Naive thymus-derived CD8-positive, alpha-beta T cell (primary cell): ENCODE results near the gene ZNHIT1. TPM values are rescaled to one million over a fixed set of nuclear protein-coding genes. Genes with fewer than 3 reads are reported as not detected.

ENCODE experiments used
- ATAC-seq, 2 donors: fragments of 150-1000 bp; cut with Tn5 transposase in 1 of 2; sonication (Bioruptor Pico), chemical (Tn5 transposase) in 1 of 2; 1 replicate in 1 of 2; 2 replicates in 1 of 2; pipeline ENCODE4 v1.10.0; 2021; ENCODE audit warnings: mild to moderate bottlenecking in 2 of 2, moderate library complexity in 2 of 2
- POLR2A ChIA-PET: fragments of 350-600 bp; sonication (Branson Sonifier 250); formaldehyde crosslinking; loops from one replicate; lab custom pipeline; 2021; ENCODE audit warnings: antibody characterized with exemption; lab: Charles Lee
- DNase-seq, 10 donors: peaks; one replicate each; pipeline versions ENCODE4 v3.0.0 to v3.0.0-alpha.2; 2020 to 2022
- H3K27ac Mint-ChIP-seq, 10 donors: one replicate each; pipeline ENCODE4 v1.8.0; 2020 to 2022; ENCODE audit warnings: mild to moderate bottlenecking in 10 of 10, mixed read lengths in 10 of 10, moderate library complexity in 4 of 10, inconsistent platforms in 1 of 10
- H3K27me3 Mint-ChIP-seq, 5 donors: one replicate each; pipeline ENCODE4 v1.8.0; 2021 to 2022; ENCODE audit warnings: mixed read lengths in 5 of 5
- H3K36me3 Mint-ChIP-seq, 3 donors: one replicate each; pipeline ENCODE4 v1.8.0; 2020 to 2022; ENCODE audit warnings: mixed read lengths in 3 of 3, mild to moderate bottlenecking in 2 of 3, inconsistent platforms in 1 of 3
- H3K4me1 Mint-ChIP-seq, 4 donors: one replicate each; pipeline ENCODE4 v1.8.0; 2021 to 2022; ENCODE audit warnings: mixed read lengths in 4 of 4
- H3K4me3 Mint-ChIP-seq, 10 donors: one replicate each; pipeline ENCODE4 v1.8.0; 2020 to 2022; ENCODE audit warnings: mild to moderate bottlenecking in 10 of 10, mixed read lengths in 10 of 10, moderate library complexity in 6 of 10, inconsistent platforms in 1 of 10
- H3K9me3 Mint-ChIP-seq, 9 donors: one replicate each; pipeline ENCODE4 v1.8.0; 2020 to 2022; ENCODE audit warnings: mixed read lengths in 9 of 9, mild to moderate bottlenecking in 3 of 9, inconsistent platforms in 1 of 9, moderate library complexity in 1 of 9
- polyA plus RNA-seq, 3 donors: library from polyadenylated mRNA; unstranded; fragments of 300-500 nt; fragmentation: Illumina TruSeq; gene quantifications; one replicate each; pipeline ENCODE4 v1.2.3, GENCODE V29; 2021
- total RNA-seq, 8 experiments: library from RNA in 2 of 8; stranded (reverse) in 2 of 8; gene quantifications; one replicate each; pipeline ENCODE4 v1.2.3 and lab custom pipeline; 2021 to 2026

The ZNHIT1 gene
- total and polyA plus RNA-seq, 5 experiments from 2014 or later = 31.2 to 66.4 (median 50.9) TPM

DNA sequence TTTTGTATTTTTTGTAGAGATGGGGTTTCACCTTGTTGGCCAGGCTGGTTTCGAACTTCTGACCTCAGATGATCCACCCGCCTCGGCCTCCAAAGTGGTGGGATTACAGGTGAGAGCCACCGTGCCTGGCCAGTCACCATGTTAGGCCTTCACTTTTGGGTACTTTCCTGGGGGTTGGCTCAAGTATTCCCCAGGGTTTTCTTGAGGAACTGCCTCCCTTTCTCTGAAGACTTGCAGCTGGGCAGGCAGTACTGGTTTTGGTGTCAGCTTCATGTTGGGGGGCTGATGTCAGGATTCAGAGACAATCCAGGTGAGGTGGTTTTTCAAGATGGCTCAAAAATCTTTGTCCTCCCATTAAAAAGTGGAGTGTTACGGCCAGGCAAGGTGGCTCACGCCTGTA, 7.7 kb downstream of the ZNHIT1 start:
- peaks cover 6 to 22% (median 17%) of the 10 kb centered on the region in 4 donors for H3K4me1 Mint-ChIP-seq
- ATAC-seq (no peak), DNase-seq (no peak)
- H3K27me3 Mint-ChIP-seq = no peaks in the 10 kb centered on the region
- no peak overlapping the region for H3K4me3 Mint-ChIP-seq
- POLR2A ChIA-PET = no interaction called here
- H3K36me3 Mint-ChIP-seq = peaks cover 0 to 82% (median 8%) of the 10 kb centered on the region in 3 donors
- no peaks in the 10 kb centered on the region for H3K9me3 Mint-ChIP-seq
- H3K27ac Mint-ChIP-seq = no peak overlapping the region

- peaks cover 4 to 15% (median 12%) of the 10 kb centered on the region in 4 donors for H3K4me1 Mint-ChIP-seq
- no peaks in the 10 kb centered on the region for H3K9me3 Mint-ChIP-seq
- no peaks in the 10 kb centered on the region for H3K27me3 Mint-ChIP-seq
- no peak for DNase-seq
- no peak for ATAC-seq
- peaks cover 0 to 83% (median 8%) of the 10 kb centered on the region in 3 donors for H3K36me3 Mint-ChIP-seq
- H3K27ac Mint-ChIP-seq = no peak overlapping the region
- POLR2A ChIA-PET = interaction anchor here (0.6 to 1.4 kb wide), 3 partner anchors 9 to 1124 kb away, joined by 3 to 4 read pairs (median 4); partner anchors contain the start of genes PLOD3 and ZNHIT1
- H3K4me3 Mint-ChIP-seq = no peak overlapping the region
Measured at GRCh38 chr7:101226721-101227120, 8.8 kb downstream of the ZNHIT1 start.

GRCh38 chr7:101231644-101232043, 13.7 kb downstream of the ZNHIT1 start:
- DNase-seq (peak in 1 of 10 donors; percentile 62), ATAC-seq (no peak)
- POLR2A ChIA-PET = interaction anchor here (0.7 kb wide), 1 partner anchor 71 kb away, joined by 3 read pairs; no protein-coding TSS in a partner anchor
- Mint-ChIP-seq H3K9me3 (no peaks in the 10 kb centered on the region), H3K4me3 (no peak overlapping the region), H3K27me3 (no peaks in the 10 kb centered on the region), H3K27ac (peak overlapping the region in 5 of 10 donors; percentile 19 to 79 (median 56)), H3K36me3 (peaks cover 0 to 42% (median 2%) of the 10 kb centered on the region in 3 donors), H3K4me1 (peaks cover 2 to 8% (median 7%) of the 10 kb centered on the region in 4 donors)

- Mint-ChIP-seq H3K27ac (peak overlapping the region in 1 of 10 donors; percentile 79), H3K4me3 (no peak overlapping the region), H3K4me1 (peaks cover 2 to 8% (median 7%) of the 10 kb centered on the region in 4 donors), H3K9me3 (no peaks in the 10 kb centered on the region), H3K27me3 (no peaks in the 10 kb centered on the region), H3K36me3 (peaks cover 0 to 36% (median 0%) of the 10 kb centered on the region in 3 donors)
- peak in 1 of 10 donors; percentile 57 for DNase-seq
- ATAC-seq = no peak
- POLR2A ChIA-PET = no interaction called here
Measured at GRCh38 chr7:101232141-101232850, 14.3 kb downstream of the ZNHIT1 start.

- POLR2A ChIA-PET = interaction anchor here (1.3 to 2.5 kb wide), 2 partner anchors 10 to 16 kb away, joined by 3 to 7 read pairs; partner anchors contain the start of genes PLOD3 and ZNHIT1
- no peaks in the 10 kb centered on the region for H3K9me3 Mint-ChIP-seq
- peaks cover 0 to 26% (median 0%) of the 10 kb centered on the region in 3 donors for H3K36me3 Mint-ChIP-seq
- no peaks in the 10 kb centered on the region for H3K27me3 Mint-ChIP-seq
- H3K4me1 Mint-ChIP-seq = peaks cover 2 to 12% (median 8%) of the 10 kb centered on the region in 4 donors
- H3K4me3 Mint-ChIP-seq = no peak overlapping the region
- H3K27ac Mint-ChIP-seq = peak overlapping the region in 1 of 10 donors; percentile 70
- DNase-seq (peak in 1 of 10 donors; percentile 45), ATAC-seq (no peak)
Measured at GRCh38 chr7:101233907-101234547, 16.1 kb downstream of the ZNHIT1 start.

- no peaks in the 10 kb centered on the region for H3K9me3 Mint-ChIP-seq
- H3K4me1 Mint-ChIP-seq = peaks cover 2 to 12% (median 8%) of the 10 kb centered on the region in 4 donors
- peak overlapping the region in 2 of 10 donors; percentile 43 to 70 for H3K27ac Mint-ChIP-seq
- H3K4me3 Mint-ChIP-seq = no peak overlapping the region
- H3K27me3 Mint-ChIP-seq = no peaks in the 10 kb centered on the region
- POLR2A ChIA-PET = interaction anchor here (1.3 to 2.5 kb wide), 2 partner anchors 9 to 17 kb away, joined by 3 to 7 read pairs; partner anchors contain the start of genes PLOD3 and ZNHIT1
- DNase-seq = peak in 1 of 10 donors; percentile 32
- no peak for ATAC-seq
- peaks cover 0 to 26% (median 0%) of the 10 kb centered on the region in 3 donors for H3K36me3 Mint-ChIP-seq
Measured at GRCh38 chr7:101234636-101235035, 16.7 kb downstream of the ZNHIT1 start.

- POLR2A ChIA-PET = interaction anchor here (1.3 to 2.5 kb wide), 2 partner anchors 9 to 17 kb away, joined by 3 to 7 read pairs; partner anchors contain the start of genes PLOD3 and ZNHIT1
- H3K27me3 Mint-ChIP-seq = no peaks in the 10 kb centered on the region
- H3K27ac Mint-ChIP-seq = peak overlapping the region in 1 of 10 donors; percentile 70
Measured at GRCh38 chr7:101235050-101235449, 17.1 kb downstream of the ZNHIT1 start.

DNA sequence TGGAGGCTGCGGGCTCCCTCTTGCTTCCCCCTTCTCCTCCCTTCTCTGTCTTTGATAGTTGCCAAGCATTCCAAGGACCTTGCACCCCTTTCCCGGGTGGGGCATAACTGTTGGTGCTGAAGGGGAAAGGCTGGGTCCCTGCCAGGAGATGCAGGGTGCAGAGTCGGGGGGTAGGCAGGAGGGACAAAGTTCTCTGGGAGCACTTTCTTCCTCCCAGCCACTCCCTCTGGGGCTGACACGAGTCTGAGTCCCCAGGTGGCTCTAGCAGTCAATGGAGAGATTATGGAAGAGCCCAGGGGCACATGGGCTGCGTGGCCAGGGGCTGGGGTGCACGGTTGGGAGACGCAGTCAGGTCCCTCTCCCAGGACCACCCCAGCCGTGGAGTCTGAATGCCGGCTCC, 17.6 kb downstream of the ZNHIT1 start:
- ATAC-seq = no peak
- no peaks in the 10 kb centered on the region for H3K9me3 Mint-ChIP-seq
- H3K4me3 Mint-ChIP-seq = no peak overlapping the region
- peaks cover 2 to 13% (median 5%) of the 10 kb centered on the region in 4 donors for H3K4me1 Mint-ChIP-seq
- POLR2A ChIA-PET = interaction anchor here (2.5 kb wide), 1 partner anchor 8 kb away, joined by 7 read pairs; no protein-coding TSS in a partner anchor
- no peaks in the 10 kb centered on the region for H3K27me3 Mint-ChIP-seq
- no peak overlapping the region for H3K27ac Mint-ChIP-seq
- H3K36me3 Mint-ChIP-seq = peaks cover 0 to 28% (median 4%) of the 10 kb centered on the region in 3 donors
- peak in 1 of 10 donors; percentile 55 for DNase-seq

More at GRCh38 chr7:101235050-101235449, 17.1 kb downstream of the ZNHIT1 start:
- Mint-ChIP-seq H3K36me3 (peaks cover 0 to 26% (median under 1%) of the 10 kb centered on the region in 3 donors), H3K4me3 (no peak overlapping the region), H3K9me3 (no peaks in the 10 kb centered on the region), H3K4me1 (peaks cover 2 to 11% (median 8%) of the 10 kb centered on the region in 4 donors)
- DNase-seq = peak in 1 of 10 donors; percentile 54
- ATAC-seq = no peak

GRCh38 chr7:101236292-101236835, 18.4 kb downstream of the ZNHIT1 start:
- POLR2A ChIA-PET = no interaction called here
- Mint-ChIP-seq H3K4me1 (peaks cover 3 to 12% (median 6%) of the 10 kb centered on the region in 4 donors), H3K27ac (no peak overlapping the region), H3K4me3 (no peak overlapping the region), H3K36me3 (peaks cover 0 to 27% (median 4%) of the 10 kb centered on the region in 3 donors), H3K27me3 (no peaks in the 10 kb centered on the region), H3K9me3 (no peaks in the 10 kb centered on the region)
- DNase-seq (peak in 1 of 10 donors; percentile 57), ATAC-seq (no peak)

DNA sequence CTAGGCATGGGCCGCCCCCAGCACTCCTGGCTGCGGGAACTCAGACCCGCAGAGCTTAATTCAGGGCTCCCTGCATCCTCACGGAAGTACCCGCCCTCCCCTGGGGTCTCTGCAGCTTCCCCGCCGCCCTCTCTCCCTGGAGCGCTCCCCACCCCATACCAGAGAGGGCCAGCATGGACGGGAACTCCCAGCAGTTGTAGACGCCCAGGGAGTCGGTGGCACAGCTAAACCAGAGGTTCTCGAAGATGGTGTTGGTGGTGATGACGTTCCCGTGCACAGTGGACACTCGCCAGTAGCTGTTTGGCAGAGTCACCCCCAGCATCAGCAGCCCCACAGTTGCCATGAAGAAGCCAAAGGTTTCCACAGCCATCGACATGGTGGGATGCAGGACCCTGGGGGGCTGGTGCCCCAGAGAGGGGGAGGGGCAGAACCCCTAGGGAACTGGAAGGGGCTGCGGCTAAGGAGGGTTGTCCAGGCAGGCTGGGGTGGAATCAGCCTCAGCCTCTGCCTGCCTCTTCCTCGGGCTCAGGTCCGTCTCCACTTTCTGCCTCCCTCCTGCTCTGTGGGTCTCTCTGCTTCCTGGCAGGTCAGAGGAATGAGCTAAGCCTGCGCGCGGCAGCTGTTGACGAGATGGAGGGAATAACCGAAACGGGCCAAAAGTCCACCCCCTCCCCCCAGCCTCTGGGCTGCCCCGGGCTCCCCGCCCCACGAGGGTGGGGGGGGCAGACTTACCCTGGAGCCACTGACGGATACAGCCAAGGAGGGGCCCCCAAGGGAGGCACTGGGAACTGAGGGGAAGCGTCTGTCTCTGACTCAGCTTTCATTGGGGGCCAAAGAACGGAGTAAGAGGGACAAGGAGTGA, 19.5 kb downstream of the ZNHIT1 start, which contains the start of gene CLDN15:
CLDN15 (minus strand) TSS at position 597 of the 862 bp plus-strand sequence; CDS start at position 376, 221 bp downstream.
- POLR2A ChIA-PET = no interaction called here
- no peak for ATAC-seq
- peaks cover 0 to 24% (median 4%) of the 10 kb centered on the region in 3 donors for H3K36me3 Mint-ChIP-seq
- no peak within 1 kb of the TSS for H3K27ac Mint-ChIP-seq
- H3K9me3 Mint-ChIP-seq = no peaks in the 10 kb centered on the region
- peaks cover 3 to 16% (median 6%) of the 10 kb centered on the region in 4 donors for H3K4me1 Mint-ChIP-seq
- no peaks in the 10 kb centered on the region for H3K27me3 Mint-ChIP-seq
- no peak within 1 kb of the TSS for H3K4me3 Mint-ChIP-seq
- peak in 1 of 10 donors; percentile 54 for DNase-seq
